NCI-H1417 treated with DMSO at 0.1 percent for 48 hours (cell line): ENCODE measurements around the gene ADORA2A.

ENCODE experiments used
- DNase-seq: peaks from one replicate; lab custom pipeline; 2025; lab: John Stamatoyannopoulos, UW

Gene ADORA2A

DNA sequence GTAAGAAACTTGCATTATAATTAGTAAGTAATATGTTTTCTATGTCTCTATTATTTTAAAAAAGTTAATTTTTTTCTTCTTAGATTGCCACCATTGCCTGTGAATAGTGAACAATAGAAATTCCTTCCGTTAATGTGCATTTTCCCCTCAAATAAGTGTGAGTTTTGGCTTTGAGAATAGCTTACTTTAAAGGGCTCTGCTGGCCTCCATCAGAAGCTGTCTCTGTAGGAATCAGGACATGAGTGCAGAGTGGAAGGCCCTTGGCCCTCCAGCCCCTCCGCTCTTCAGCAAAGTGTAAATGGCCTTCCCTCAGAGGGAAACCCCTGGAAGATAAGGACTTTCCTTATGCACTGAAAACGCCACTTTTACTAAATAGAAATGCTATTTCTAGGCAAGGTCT, 24.1 kb upstream of the ADORA2A start:
- DNase-seq, result no peak

DNA sequence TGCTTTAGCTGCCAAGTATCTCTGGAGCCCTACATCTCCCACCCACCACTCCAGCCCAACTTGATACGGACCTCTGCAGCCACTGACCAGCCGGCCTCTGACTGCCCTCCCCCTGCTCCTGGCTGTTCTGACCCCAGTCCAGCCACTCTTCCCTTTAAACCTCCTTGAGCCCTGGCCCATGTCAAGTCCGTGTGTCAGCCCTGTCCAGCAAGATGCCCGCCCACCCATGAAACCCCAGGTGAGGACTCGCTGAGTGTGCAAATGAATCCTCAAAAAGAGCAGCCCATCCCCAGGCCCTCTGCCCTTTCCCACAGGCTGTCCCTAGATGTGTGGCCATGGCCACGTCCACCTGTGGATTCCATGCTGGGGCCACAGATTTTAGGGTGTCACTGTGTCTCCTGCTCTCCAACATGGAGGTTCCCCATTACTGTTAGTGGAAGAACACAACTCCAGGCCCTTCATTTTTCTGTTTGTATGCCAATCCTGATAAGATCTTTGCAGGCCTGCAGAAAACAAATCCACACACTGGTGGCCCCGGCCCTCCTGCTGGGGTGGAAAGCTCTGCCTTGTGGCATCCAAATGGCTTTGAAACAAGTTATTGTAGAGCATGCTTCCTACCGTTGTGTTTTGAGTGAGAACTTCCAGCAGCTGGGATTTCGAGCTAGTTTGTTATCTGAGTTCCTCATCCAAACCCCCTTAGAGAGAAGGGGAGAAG, 22.7 kb upstream of the ADORA2A start:
- no peak for DNase-seq

DNA sequence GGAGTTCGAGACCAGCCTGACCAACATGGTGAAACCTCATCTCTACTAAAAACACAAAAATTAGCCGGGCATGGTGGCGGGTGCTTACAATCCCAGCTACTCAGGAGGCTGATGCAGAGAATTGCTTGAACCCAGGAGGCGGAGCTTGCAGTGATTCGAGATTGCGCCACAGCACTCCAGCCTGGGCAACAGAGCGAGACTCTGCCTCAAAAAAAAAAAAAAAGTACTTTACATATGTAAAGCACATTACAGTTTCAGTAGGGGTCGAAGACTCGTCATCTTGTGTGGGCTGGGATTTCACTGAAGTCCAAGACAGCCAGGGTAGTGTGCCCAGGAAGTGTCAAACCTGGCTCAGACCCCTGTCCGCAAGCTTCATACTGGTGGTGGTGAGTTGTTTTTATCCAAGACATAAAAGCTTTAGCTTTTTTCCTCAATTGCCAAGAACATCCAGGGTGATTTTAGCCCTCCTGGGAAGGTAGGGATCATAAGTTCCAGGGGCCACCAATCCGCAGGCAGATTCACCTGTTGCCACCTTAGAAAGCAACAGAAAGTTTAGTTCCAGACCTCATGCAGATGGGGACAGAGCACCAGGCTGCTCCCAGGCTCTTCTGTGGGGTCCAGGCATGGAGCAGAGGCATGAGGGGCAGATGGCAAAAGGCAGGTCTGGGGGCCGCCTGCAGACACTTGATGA, 21.6 kb upstream of the ADORA2A start:
- DNase-seq, result no peak

DNA sequence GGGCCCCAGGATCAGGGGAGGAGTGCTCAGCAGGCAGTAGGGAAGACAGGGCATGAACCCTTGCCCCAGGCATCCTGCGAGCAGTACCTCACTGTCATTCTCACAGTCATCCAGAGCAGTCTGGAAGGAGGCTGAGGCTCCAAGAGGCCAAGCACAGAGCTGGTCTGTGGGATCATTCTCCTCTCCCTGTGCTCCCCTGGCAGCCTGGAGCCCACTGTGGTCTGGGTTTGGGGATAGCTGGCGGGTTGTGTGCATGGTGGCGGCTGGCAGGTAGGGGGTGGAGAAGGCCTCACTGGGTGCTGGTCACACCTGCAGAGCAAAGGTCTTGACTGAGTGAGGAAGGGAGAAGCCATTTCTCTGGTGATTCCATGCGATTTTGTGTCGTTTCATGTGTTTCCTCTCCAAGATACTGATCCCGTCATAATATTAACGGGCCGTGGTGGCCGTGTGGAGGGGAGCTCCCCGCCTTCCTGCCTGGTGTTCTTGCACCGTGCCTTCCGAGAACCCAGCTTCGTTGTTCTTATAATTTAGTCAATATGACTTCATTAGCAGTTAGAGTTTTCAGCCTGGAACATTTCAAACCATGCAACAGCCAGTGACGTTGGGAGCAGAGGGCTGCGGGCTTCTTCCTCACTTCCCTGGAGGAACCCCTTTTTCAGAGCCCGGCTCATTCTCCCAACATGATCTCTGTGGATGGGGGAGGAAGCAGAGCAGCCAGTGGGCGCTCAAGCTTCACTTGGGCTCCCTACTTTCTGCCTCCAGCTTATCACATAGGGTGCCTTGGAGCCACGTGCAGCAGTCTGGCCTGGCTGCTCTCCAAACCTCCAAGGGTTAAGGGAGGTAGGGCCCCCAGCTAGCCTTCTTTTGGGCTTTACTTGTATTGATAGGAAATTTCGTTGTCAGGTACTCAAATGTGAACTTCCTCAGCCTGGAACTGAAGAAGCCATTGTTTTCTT, 20.8 kb upstream of the ADORA2A start:
- no peak for DNase-seq

DNA sequence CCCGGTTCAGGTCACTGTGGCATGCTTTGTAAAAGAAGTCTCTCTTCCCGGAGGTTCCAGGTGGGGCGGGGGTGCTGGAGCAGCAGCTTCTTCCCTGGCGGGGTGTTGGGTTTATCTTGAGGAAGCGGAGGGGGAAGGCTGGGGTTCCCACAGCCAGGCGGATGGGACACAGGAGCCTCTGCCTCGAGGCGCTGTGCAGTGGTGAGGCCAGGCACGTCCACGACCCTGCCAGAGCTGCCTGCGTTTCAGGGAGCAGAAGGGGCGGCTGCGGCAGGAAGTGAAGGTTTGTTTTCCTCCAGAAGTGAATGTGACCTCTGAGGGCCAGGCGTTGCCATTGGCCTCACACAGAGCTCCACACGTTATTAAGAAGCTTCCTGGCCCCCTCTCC, 20.1 kb upstream of the ADORA2A start:
- DNase-seq, result no peak

DNA sequence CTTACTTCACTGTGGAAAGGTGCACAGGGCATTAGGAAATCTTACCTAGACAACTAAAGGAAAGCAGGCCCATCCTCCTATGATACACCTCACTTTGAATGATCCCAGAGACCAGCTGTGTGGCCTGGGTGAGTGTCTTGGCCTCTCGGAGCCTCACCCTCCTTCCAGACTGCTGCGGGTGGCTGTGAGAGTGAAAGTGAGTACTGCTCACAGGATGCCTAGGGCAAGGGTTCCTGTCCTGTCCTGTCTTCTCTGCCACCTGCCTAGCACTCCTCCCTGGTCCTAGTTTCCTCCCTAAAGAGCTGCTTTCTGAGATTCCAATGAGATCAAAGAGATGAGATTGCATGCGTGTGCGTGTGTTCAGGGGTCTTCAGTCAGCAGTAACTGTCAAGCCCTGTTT, 19.5 kb upstream of the ADORA2A start:
- DNase-seq, result no peak

DNA sequence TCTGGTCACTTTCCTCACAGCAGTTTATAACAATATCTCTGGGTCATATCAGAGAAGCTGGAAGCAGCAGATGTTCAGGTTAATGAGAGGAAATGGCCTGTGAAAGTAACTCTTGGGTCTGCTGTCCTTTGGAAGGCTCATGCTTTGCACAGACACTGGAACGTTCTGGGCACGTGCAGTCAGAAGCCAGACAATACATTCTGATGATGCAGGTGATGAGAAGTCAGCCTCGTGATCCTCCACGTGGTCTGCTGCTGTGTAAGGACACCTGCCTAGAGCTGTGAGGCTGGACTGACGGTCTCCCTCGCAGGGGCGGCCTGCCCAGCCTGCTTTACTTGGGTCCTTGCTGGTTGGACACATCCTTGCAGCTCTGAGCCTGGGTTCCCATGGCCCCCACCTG, 18.8 kb upstream of the ADORA2A start:
- DNase-seq, result no peak

DNA sequence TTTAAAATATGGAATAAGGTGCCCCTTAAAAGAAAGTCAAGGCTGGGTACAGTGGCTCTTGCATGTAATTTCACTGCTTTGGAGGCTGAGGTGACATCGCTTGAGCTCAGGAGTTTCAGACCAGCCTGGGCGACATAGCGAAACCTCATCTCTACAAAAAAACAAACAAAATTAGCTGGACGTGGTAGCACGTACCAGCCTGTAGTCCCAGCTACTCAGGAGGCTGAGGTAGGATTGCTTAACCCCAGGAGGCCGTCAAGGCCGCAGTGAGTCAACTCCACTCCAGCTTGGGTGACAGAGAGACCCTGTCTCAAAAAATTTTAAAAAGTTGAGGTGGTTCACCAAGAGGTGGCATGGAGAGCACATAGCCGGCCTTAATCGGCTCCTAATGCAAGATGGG, 17.7 kb upstream of the ADORA2A start:
- no peak for DNase-seq

DNA sequence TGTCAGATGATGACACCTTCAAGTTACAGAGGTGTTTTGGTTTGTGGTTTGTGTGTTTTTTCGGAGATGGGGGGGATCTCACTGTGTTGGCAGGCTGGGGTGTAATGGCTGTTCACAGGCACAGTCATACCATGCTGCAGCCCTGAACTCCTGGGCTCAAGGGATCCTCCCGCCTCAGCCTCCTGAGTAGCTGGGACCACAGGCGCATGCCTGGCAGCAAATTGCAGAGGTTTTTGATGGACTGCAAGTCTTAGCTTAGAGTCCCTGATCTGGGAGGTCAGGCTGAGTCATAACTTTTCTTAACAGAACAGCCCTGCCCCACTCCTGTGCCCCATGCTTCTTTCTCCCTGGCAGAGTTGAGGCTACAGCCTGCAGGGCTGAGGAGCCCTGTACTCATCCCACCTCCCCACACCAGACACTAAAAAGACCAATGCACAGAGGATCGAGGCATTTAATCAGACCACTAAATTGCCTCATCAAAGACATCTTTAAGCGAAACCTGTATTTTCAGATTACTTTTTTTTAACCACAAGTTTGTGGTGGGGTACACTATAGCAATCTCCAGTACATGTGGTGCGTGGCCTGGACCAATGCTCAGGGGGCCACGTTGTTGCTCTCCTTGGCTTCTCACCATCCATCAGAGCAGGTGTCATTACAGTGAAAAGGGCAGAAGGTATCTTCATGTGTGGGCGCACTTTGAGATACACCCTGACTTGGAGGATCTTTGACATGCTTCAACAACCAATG, 17.1 kb upstream of the ADORA2A start:
- no peak for DNase-seq

DNA sequence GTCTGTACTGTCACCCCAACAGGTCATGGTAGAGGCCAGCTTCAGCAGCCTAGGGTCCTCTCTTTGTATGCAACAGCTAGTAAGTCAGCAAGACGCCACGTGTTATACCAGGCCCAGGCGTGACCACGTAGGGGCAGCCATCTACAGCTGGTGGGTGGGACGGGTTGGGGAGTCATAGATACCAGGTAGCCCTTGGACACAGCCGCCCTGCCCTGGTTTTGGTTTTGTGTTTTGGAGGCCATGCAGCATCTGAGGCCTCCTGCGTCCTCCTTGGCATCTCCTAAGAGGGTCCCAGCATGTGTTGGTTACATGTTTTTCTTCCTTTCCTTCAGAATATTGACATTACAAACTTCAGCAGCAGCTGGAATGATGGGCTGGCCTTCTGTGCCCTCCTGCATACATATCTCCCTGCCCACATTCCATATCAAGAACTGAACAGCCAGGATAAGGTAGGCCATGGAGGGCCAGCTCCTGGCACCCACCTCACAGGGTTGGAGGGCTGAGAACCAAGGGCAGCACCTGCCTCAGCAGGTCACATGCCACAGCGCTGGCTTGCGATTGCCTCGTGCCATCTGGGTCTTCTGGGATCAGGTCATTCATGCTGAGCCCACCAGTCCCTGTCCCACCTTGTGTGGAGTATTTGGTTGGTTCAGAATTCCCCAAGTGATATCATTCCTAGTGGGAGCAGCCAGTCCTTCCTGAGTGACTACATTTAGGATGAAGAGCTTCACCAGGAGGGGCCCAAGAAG, 16.0 kb upstream of the ADORA2A start:
- DNase-seq, result no peak

DNA sequence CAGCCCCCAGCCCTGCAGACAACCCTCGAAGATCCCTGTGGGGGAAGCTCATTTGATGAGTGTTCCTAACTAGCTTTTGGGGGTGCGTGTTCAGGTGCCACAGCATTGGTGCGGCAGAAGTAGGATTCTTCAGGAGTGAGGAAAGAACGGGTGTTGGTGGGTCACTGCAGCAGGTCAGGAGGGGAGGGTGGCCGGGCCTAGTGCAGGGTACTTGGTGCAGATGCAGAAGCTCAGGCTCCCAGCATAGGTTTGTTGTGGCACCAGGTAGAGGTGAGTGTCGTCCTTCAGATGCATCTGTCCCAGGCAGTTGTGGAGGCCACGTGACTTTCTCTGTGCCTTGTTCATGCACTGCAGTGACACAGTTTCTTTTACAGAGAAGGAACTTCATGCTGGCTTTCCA, 15.1 kb upstream of the ADORA2A start:
- DNase-seq, result no peak

DNA sequence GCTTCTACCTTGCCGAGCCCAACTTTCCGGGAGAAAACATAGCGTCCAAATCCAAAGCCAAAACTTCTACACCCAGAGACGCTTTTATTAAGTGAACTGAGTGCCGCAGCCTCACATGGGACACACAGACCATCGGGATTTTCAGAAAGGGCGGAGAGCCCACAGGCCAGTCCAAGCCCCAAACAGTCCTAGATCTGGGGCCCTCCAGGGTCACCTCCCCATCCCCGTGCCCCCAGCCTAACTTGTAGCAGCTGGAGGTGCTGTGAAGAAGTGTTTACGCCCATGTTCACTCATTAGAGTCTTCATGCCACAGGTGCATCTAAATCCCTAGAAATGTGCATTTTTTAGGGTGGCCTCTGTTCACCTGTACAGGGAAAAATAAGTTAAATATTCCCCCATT, 14.1 kb upstream of the ADORA2A start:
- DNase-seq, result no peak

DNA sequence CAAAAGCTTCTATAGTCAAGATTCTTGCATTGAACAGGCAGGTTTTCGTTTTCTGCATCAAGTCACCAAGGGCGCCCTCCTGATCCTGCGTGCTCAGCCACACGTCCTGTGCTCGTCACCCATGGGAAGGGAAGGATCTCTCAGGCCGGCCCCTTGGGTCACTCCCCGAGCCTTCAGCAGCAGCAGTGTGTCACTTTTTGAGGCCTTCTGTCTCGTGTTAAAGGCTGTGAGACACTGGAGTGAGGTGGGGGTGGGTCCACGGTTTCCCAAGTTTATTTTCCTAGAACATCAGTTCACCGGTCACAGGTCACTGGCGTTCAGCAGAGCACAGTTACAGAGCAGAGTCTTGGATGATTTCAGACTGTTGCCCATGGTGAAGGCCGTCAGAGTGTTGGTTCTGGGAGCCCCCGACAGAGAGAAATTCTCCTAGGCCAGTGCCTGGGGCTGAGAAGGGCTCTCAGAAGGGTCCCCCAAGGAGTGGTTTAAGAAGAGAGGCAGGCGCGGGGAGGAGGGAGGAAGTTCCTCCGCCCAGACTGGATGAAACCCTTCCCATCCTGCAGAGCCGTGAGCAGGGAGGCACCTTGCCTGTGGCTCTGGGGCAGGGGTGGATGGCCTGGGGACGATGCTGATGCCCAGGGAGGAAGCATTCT, 13.5 kb upstream of the ADORA2A start:
- DNase-seq, result no peak

DNA sequence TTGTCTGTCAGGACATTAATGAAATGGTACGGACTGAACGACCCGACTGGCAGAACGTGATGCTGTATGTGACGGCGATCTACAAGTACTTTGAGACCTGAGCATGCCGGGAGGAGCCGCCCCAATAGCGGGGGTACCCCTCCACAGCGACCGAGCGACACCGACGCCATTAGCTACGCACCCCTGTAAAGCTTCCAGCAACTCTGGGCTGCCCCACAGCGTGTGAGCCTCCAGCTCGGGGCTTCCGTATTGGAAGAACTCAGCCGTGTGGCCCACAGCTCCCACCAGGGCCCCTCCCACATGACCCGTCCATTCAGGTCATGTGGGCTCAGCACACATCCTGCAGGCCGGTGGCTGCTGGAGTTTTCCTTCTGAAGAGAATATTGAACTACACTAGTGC, 12.9 kb upstream of the ADORA2A start:
- DNase-seq, result no peak

DNA sequence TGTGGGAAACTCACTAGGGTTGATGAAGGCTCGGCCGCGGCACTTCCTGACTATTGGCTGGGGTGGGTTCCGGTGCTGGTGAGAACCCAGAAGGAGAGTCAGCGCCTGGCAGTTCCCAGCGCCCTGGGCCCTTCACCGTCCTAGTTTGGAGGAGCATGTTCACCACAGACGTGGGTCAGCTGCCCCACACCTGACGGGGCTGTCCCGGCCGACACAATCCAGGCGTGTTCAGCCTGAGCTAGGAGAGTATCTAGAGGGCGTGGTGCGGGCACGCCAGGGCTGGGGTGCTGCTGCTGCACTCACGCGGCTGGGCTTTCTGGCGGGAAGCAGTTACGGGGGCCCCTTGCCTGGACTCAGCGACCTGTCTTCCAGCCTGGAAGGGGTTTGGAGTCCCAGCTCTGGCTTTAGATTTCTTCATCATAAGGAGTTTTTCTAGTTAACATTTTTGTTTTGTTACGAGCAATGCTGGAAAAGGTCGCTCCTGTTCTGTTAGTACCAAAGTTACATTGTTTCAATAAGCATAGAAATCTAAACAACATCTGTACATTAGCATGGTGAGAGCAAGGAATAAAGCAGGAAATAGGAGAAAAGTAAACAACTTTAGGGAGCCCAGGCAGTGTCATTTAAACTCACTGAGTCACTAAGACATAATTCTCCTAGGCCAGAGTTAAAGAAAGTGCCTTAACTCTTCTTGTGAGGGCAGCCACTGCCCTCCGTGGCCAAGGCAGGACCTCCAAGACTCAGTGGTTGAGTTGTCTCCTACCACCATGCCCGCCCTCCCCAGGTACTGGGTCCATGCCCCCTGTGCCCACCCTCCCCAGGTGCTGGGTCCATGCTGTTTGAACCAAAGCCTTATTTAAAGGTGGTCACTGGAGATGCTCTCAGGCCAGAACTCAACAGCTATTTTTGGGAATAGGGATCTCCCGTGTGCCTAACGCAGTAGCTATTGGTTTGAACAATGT, 12.1 kb upstream of the ADORA2A start:
- DNase-seq, result no peak

DNA sequence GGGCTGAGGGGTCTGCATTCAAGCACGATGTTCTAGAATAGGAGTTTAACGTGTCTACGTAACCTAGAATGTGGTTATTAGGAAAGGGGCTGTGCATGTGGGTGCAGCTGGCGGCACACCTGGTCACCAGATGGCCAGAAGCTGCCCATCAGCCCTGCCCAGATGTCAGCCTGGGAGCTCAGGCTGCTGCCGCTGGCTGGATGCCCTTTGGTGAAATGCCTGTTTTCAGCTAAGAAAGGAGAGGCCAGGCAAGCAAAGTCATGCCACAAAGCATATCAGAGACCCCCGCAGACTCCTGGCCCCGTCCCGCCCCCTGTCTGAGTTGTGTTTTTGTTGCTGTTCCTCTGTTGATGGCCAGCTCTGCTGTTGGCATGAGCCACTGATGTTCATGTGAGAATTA, 11.3 kb upstream of the ADORA2A start:
- no peak for DNase-seq

DNA sequence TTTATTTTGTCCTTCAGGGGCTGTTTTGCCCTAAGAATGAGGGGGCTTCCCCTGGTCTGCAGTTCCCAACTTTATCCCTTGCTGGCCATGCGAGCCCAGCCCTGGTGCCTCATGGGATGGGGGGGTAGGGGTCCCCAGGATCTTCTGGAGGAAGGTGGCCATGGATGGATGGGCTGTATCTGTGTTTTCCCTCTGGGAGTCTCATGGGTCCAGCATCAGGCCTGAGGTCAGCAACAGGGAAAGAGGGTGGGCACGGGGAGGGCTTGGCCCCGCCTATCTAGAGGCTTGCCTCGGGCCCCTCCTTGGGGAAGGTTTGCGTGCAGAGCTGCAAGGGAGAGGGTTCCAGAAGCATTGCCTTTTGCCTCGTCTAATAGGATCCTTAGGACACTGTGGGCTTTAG, 10.8 kb upstream of the ADORA2A start:
- DNase-seq, result no peak

DNA sequence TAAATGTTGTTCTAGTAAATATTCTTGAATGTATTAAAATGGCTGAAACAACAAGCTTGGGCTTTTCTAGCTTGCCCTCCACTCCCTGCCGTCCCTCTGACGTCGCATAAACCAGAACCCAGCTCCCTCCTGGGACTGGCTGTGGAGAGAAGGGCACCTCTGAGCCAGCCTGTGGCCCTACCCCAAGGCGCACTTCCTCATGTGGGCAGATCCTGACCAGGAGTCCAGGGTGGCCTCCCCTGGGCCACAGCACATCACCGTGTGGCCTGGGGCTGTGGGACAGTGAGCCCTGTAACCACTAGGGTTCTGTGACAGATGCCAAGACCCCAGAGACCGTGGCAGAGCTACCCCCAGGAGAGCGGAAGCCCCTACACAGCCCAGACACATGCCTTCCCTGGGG, 10.2 kb upstream of the ADORA2A start:
- no peak for DNase-seq

DNA sequence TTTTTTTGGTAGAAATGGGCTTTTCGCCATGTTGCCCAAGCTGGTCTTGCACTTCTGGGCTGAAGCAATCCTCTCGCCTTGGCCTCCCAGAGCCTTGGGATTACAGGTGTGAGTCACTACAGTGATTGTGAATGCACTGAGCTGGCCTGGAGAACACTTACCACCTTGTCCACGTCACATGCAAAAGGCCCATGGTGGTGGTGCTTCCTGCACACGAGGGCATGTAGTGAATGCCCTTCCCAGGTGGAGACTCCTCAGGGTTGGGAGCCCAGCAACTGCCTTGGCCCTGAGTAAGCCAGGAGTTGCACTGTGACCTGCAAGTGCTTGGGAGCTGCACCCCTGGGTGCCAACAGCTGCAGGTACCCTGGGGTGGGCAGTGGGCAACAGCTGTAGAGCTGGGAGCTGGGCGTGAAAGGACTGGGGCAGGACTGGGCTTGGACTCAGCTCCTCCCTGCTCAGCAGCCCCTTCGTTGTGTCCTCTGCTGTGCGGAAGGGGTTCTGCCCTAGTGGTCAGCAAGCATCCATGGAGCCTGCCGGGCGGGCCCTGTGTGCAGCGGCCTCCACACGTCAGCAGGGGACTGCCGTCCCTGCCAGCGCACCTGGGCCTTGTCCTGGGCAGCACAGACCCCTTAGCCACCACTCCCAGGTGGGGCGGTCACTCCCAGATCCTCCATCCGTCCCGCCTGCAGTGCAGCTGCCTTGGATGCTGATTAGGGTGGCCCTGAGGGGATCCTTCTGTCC, 9.3 kb upstream of the ADORA2A start:
- DNase-seq, result no peak
